AG04449 (cell line): ENCODE data around the gene PPP1R2B.

Experiments used
- CTCF ChIA-PET: fragments of 350-600 bp; formaldehyde crosslinking; extraction: SDS; loops from one replicate; lab custom pipeline; 2021; ENCODE audit warnings: antibody characterized with exemption; lab: Yijun Ruan, JAX
- POLR2A ChIA-PET: fragments of 400-600, 350-600 bp; formaldehyde crosslinking; extraction: SDS; loops from one replicate; lab custom pipeline; 2020; ENCODE audit warnings: antibody characterized with exemption, inconsistent platforms; lab: Yijun Ruan, JAX
- DNase-seq: peaks from one replicate; pipeline ENCODE4 v3.0.0-alpha.2; 2010; ENCODE audit warnings: low read depth, low spot score
- H3K4me3 ChIP-seq: 2 replicates; pipeline ENCODE4 v1.5.1; 2011; ENCODE audit warnings: low read depth, mild to moderate bottlenecking, control low read depth, low read length
- TF ChIP-seq, protein P1 (sequence below): IDR thresholded peaks from one replicate; pipeline ENCODE4 v1.5.1; 2011; ENCODE audit warnings: mild to moderate bottlenecking, moderate library complexity, low read length, control low read depth, inconsistent platforms; ENCODE audit not compliant: insufficient read depth; ENCODE audit errors: missing control alignments

Gene PPP1R2B

DNA sequence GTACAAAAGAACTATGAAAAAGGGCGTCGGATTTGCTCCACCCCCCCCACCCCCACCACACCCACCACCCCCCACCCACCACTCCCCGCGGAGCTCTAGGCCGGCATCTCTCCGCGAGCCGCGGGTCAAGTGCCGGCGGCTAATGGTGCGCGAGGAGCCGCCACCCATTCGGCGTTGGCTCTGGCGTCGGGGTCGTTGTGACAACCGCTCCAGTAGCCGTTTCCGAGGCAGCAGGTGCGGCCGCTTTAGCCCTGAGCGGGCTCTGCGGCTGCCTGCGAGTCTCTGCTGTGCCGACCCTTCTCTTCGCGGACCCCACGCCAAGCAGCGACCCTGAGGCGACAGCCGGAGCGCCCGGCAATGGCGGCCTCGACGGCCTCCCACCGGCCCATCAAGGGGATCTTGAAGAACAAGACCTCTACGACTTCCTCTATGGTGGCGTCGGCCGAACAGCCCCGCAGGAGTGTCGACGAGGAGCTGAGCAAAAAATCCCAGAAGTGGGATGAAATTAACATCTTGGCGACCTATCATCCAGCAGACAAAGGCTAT is at the start of gene PPP1R2B:
Gene PPP1R2B (plus strand): TSS at position 90 of the 546 bp plus-strand sequence. CDS start 268 bp downstream, at position 358.
- TF ChIP-seq, protein P1, sequence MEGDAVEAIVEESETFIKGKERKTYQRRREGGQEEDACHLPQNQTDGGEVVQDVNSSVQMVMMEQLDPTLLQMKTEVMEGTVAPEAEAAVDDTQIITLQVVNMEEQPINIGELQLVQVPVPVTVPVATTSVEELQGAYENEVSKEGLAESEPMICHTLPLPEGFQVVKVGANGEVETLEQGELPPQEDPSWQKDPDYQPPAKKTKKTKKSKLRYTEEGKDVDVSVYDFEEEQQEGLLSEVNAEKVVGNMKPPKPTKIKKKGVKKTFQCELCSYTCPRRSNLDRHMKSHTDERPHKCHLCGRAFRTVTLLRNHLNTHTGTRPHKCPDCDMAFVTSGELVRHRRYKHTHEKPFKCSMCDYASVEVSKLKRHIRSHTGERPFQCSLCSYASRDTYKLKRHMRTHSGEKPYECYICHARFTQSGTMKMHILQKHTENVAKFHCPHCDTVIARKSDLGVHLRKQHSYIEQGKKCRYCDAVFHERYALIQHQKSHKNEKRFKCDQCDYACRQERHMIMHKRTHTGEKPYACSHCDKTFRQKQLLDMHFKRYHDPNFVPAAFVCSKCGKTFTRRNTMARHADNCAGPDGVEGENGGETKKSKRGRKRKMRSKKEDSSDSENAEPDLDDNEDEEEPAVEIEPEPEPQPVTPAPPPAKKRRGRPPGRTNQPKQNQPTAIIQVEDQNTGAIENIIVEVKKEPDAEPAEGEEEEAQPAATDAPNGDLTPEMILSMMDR: no peak
- DNase-seq: no peak
- ChIA-PET CTCF (no interaction called here), POLR2A (no interaction called here)
- H3K4me3 ChIP-seq: no peak within 1 kb of the TSS

DNA sequence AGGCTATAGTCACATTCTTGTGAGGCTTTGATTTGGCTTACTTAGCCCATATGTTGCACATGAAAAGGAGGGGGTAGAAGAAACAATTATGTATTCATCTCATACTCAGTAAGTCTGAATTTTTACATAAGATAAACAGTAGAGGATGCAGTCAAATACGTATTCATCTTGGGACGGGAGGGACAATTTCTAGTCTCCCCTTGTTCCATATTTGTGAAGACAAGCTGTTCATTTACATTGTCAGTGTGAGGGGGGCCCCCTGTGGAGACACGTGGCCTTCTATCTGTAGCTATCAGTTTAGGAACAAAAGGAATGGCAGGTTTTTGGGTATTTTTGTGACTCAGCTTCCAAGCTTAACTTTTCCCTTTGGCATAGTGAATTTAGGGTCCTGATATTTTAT is 49.2 kb upstream of the PPP1R2B start:
- H3K4me3 ChIP-seq: no peak overlapping the region
- CTCF ChIA-PET: interaction anchor here (0.7 to 1.2 kb wide), 2 partner anchors 16 to 857 kb away, joined by 3 read pairs; no protein-coding TSS in a partner anchor
- no peak for DNase-seq
- POLR2A ChIA-PET: no interaction called here
- TF ChIP-seq, protein P1: no peak

DNA sequence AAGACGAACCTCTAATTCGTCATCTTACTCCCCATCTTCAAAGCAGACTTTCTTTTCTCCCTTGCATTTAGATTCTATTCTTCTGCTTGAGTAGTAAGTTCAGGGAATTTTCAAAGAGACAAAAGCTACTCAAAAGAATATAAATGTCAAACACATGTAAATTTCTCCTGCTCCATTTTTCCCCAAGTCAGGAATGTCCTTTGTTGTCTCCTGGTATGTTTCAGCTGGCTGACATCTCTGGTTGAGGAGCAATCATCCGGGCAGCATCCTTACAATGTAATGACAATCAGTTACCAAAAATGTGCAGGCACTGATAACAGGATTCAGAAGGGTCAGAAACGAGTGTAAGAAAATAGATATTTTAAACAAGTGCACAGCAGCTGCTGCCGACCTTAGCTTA is 47.6 kb upstream of the PPP1R2B start:
- TF ChIP-seq, protein P1: no peak
- POLR2A ChIA-PET: no interaction called here
- H3K4me3 ChIP-seq: no peak overlapping the region
- CTCF ChIA-PET: no interaction called here
- DNase-seq: no peak

DNA sequence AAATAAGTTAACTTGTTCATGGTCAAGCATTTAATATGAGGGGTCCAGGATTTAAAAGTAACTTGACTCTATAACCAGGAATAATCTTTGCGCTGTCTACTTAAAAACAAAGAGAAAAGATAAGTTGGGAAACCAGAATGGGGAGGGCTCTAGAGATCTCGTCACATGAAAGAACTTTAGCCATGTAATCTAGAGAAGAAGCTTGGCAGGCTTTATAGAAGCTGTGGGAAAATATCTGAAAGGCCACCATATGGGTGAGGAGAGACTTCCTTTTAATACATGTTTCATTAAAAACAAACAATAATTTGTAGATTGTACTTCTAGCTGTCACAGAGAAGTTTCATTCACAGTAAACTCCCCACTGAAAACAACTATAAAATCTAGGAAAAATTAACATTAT is 46.7 kb upstream of the PPP1R2B start:
- no peak for DNase-seq
- POLR2A ChIA-PET: no interaction called here
- no peak overlapping the region for H3K4me3 ChIP-seq
- CTCF ChIA-PET: interaction anchor here (1.2 kb wide), 1 partner anchor 12 kb away, joined by 3 read pairs; no protein-coding TSS in a partner anchor
- TF ChIP-seq, protein P1: no peak

DNA sequence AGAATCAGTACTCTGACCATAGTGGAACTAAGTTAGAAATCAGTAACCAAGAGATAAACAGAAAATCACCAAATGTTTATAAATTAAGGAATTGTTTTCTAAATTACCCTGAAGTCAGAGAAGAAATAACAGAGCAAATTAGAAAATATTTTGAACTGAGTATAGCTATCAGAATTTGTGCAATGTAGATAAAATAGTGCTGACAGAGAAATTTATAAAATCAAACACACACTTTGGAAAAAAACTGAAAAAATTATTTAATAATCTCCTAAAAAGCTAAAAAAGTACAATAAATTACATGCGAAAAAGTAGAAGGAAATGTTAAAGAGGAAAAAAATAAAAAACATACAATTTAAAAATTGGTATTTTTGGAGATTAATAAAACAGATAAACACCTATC is 37.1 kb upstream of the PPP1R2B start:
- no peak overlapping the region for H3K4me3 ChIP-seq
- CTCF ChIA-PET: interaction anchor here (0.7 to 5.2 kb wide), 3 partner anchors 9 to 881 kb away, joined by 3 to 30 read pairs (median 3); no protein-coding TSS in a partner anchor
- no peak for DNase-seq
- POLR2A ChIA-PET: no interaction called here
- TF ChIP-seq, protein P1: no peak

DNA sequence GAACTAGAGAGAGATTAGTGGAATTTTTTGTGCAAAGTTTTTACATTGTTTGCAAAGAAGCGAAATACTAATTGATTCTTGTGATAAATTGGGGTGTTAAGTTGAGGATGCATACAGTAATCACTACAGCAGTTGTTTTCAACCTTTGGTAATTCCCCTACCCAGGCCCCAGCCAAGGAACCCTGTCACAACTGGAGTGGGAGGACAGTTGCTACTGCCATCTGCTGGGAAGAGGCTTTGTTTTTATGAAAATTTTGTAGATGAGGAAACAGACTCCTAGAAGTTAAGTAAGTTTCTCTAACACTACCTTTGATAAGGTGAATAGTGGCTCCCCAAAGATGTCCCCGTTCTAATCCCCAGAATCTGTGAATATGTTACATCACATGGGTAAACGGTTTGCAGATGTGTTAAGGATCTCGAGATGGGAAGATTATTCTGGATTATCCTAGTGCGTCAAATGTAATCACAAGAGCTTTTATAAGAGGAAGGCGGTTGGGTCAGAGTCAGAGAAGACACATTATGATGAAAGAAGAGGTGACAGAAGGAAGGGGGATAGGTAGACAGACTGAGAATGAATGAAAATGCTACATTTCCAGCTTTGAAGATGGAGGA is 34.0 kb upstream of the PPP1R2B start:
- ChIA-PET POLR2A (no interaction called here), CTCF (interaction anchor here (0.7 to 5.2 kb wide), 23 partner anchors 9 to 1679 kb away, joined by 3 to 30 read pairs (median 4); no protein-coding TSS in a partner anchor)
- H3K4me3 ChIP-seq: no peak overlapping the region
- TF ChIP-seq, protein P1: peak; percentile 52
- no peak for DNase-seq
